COR-L47 (cell line): Measurements from ENCODE around the gene RBPJL.
A peak's percentile ranks its signal among the peaks of the same experiment; 100 is the strongest.

Experiments used
- DNase-seq: peaks from one replicate; lab custom pipeline; 2025; lab: John Stamatoyannopoulos, UW

RBPJL gene

DNA sequence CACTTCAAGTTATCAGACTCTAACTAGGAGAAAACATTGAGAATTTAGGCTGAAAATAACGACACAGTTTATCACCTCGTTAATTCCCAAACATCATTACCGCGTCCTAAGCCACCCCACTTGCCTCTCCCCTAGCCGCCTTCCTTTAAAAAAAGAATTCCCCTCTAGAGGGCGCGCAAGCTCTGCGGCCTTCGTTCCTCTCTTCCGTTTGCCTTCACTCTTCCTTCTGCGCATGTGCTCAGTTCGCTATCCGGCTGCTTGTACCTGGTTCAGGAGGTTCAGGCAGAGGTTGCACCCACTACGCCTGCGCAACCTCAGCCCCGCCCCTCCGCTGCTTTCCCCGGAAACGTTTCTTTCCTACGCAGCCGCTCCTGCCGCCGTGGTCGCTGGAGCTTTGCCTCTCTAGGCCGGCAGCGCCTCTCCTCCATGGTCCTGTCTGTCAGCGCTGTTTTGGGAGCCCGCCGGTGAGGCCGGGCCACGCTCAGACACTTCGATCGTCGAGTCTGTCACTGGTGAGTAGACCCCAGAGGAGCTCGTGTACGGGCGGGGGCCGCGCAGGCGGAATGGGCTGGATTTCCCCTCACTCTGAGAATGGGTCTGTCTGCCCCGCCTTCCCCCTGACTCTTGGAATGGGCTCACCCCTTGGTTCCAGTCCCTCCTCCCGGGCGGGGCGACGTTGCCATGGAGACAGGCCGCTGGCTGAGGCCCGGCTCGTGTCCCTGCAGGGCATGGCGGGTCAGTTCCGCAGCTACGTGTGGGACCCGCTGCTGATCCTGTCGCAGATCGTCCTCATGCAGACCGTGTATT lies 56.4 kb downstream of the RBPJL start, which contains the start of gene SYS1:
Gene SYS1 (plus strand): TSS at position 353 of the 807 bp plus-strand sequence. CDS start 376 bp downstream, at position 729.
- peak; percentile 97 for DNase-seq

DNA sequence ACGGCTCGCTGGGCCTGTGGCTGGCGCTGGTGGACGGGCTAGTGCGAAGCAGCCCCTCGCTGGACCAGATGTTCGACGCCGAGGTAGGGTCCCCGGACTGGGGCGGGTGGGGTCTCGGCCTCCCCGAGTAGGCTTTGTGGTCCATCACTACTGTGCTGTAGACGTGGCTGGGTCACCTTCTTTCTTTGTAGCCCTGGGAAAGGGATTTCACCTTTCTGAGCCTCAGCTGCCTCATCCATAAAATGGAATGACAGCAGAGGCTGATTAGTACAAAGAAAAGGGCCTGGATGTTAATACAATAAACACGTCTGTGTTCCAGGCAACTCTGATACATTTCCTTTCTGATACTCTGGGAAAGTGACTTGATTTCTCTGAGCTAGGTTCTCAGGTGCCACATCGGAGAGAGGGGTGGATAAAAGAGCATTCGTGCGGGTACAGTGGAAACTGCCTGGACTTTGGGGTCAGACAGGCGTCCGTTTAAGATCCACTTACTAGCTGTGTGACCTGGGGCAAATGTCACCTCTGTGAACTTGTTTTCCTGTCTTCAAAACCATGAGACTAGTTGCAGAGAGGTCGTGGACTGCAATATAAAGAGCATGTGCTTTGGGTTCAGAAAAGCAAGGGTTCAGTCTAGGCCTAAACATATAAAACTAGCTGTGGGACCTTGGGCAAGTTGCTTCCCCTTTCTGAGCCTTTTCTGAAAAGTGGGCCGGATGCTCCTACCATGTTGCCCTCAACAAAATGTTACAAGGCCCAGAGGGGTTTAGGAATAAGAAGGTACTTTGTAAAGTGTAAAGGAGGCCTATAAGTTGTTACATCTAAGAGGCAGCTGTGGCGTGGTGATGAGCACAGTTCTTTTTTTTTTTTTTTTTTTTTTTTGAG lies 57.2 kb downstream of the RBPJL start:
- no peak for DNase-seq

DNA sequence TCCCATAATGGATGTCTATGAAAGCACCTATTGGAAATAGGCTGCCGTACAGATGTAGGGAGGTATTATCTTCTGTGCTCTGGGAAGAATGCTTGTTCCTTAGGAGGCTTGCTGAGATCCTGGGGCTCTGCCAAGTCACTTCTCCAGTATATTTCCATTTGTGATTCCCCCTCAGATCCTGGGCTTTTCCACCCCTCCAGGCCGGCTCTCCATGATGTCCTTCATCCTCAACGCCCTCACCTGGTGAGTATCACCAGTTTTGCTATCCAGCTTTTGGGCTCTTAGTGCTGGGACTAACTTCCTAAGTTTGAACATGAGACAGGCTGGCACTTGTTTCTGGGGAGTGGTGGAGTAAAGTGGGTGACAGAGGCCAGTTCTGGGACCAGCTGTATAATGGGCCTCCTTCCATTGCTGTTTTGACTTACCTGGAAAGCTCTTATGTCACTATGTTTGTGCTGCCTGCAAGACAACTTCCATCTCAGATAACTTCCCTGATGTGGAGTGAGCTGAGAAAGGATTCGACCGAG lies 58.9 kb downstream of the RBPJL start:
- peak; percentile 19 for DNase-seq

DNA sequence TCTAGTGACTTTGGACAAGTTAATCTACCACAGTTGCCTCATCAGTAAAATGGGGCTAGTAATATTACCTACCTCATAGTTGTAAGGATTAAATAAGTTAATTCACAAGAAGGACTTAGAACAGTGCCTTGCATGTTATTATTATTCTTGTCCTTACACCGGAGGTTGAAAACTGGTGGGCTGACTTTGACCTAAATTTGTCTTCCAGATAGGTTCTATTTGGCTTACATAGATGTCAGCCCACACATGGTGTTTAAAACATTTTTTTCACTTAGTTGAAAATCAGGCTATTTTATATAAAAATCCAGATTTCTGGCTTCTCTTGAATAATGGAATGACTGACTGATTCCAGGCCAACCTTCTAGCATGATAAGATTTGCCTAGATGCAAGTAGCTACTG lies 59.6 kb downstream of the RBPJL start:
- no peak for DNase-seq

DNA sequence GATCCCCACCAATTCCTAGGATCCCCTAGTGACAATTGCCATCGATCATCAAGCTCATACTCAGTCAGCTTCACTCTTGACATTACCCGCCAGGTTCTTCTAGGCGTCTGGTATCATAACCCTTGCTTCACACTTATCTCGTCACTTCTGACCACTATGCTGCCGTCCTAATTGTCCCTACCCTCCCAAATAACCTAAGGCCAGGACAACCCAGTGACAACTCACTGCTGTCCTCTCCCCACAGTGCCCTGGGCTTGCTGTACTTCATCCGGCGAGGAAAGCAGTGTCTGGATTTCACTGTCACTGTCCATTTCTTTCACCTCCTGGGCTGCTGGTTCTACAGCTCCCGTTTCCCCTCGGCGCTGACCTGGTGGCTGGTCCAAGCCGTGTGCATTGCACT lies 60.0 kb downstream of the RBPJL start:
- no peak for DNase-seq

DNA sequence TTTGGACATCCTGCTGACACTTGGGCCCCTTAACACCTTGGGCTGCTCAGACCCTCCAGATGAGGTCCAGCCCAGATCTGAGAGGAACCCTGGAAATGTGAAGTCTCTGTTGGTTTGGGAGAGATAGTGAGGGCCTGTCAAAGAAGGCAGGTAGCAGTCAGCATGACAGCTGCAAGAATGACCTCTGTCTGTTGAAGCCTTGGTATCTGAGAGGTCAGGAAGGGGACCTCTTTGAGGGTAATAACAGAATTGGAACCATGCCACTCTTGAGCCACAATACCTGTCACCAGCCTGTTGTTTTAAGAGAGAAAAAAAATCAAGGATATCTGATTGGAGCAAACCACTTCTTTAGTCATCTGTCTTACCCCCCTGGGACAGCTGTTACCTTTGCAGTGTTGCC lies 60.5 kb downstream of the RBPJL start:
- no peak for DNase-seq
